Endothelial cell of umbilical vein (primary cell): ENCODE measurements around the gene PAQR4. TPM values are rescaled to one million over a fixed set of nuclear protein-coding genes. Genes with fewer than 3 reads are reported as not detected.

Experiments
- BruUV-seq: library from RNA; stranded (reverse); fragments of 400-500 nt; replicated peaks from 2 replicates; lab custom pipeline; 2021; lab: Mats Ljungman, UMichigan
- CTCF ChIA-PET: fragments of 300-600, 350-600 bp; sonication (Branson Sonifier 250); formaldehyde crosslinking; loops from one replicate; lab custom pipeline; 2021; ENCODE audit warnings: antibody characterized with exemption, inconsistent platforms; lab: Charles Lee
- POLR2A ChIA-PET: fragments of 300-600, 350-600 bp; sonication (Branson Sonifier 250); formaldehyde crosslinking; loops from one replicate; lab custom pipeline; 2021; ENCODE audit warnings: antibody characterized with exemption, inconsistent platforms; lab: Charles Lee
- DNase-seq: peaks from one replicate; pipeline ENCODE4 v3.0.0-alpha.2; 2011; ENCODE audit warnings: low read depth, low spot score
- FAIRE-seq: peaks from 2 replicates; lab custom pipeline; 2011; peaks lifted over from hg19 to GRCh38; lab: Jason Lieb, UNC
- H2AFZ ChIP-seq: 2 replicates; pipeline ENCODE4 v1.6.0; 2012; ENCODE audit warnings: low read depth, low read length, control low read depth, inconsistent platforms
- H3K27ac ChIP-seq: 2 replicates; pipeline ENCODE4 v1.5.1; 2011; ENCODE audit warnings: low read depth, mild to moderate bottlenecking, control low read depth, low read length, moderate library complexity; ENCODE audit not compliant: insufficient read depth
- H3K27me3 ChIP-seq, 2 experiments: 2 replicates each; pipeline versions ENCODE4 v1.6.0 to v1.6.1; 2011; ENCODE audit warnings: low read length in 2 of 2, mixed read lengths in 1 of 2; ENCODE audit not compliant: control insufficient read depth in 2 of 2, insufficient read depth in 2 of 2
- H3K36me3 ChIP-seq, 2 experiments: 2 replicates in 1 of 2; 3 replicates in 1 of 2; pipeline ENCODE4 v1.5.1; 2011; ENCODE audit warnings: low read length in 2 of 2, mild to moderate bottlenecking in 1 of 2, moderate library complexity in 1 of 2; ENCODE audit not compliant: control insufficient read depth in 2 of 2, insufficient read depth in 2 of 2; ENCODE audit errors: extremely low read depth in 1 of 2
- H3K4me1 ChIP-seq: 3 replicates; pipeline ENCODE4 v1.5.1; 2011; ENCODE audit warnings: mild to moderate bottlenecking, low read length; ENCODE audit not compliant: control insufficient read depth, insufficient read depth; ENCODE audit errors: extremely low read depth
- H3K4me2 ChIP-seq: 2 replicates; pipeline ENCODE4 v1.6.1; 2011; ENCODE audit warnings: low read length, control low read depth, mixed read lengths; ENCODE audit not compliant: insufficient read depth
- H3K4me3 ChIP-seq, 3 experiments: fragments of 200-600 bp in 1 of 3; sonication (generic), shearing (Covaris generic) in 1 of 3; replicated peaks in 1 of 3; 2 replicates each; pipeline ENCODE4 v1.5.1; 2011 to 2016; ENCODE audit warnings: control low read depth in 3 of 3, low read length in 3 of 3, mild to moderate bottlenecking in 2 of 3, inconsistent platforms in 1 of 3, low read depth in 1 of 3, moderate library complexity in 1 of 3; ENCODE audit not compliant: insufficient read depth in 1 of 3
- H3K79me2 ChIP-seq: 2 replicates; pipeline ENCODE4 v1.6.0; 2012; ENCODE audit warnings: low read length, inconsistent platforms; ENCODE audit not compliant: control insufficient read depth, insufficient read depth
- H3K9ac ChIP-seq: replicated peaks from 2 replicates; pipeline ENCODE3; 2011; ENCODE audit warnings: low read length, control low read depth; ENCODE audit not compliant: insufficient read depth; ENCODE audit errors: extremely low read depth
- H3K9me1 ChIP-seq: replicated peaks from 3 replicates; pipeline ENCODE4 v1.6.0; 2011; ENCODE audit warnings: mild to moderate bottlenecking, low read length; ENCODE audit not compliant: control insufficient read depth, insufficient read depth; ENCODE audit errors: extremely low read depth
- H3K9me3 ChIP-seq: replicated peaks from 2 replicates; pipeline ENCODE4 v1.5.1; 2012; ENCODE audit warnings: low read length, inconsistent platforms; ENCODE audit not compliant: control insufficient read depth, insufficient read depth
- H4K20me1 ChIP-seq: replicated peaks from 2 replicates; pipeline ENCODE3; 2011; ENCODE audit warnings: mild to moderate bottlenecking, low read length; ENCODE audit not compliant: control insufficient read depth, insufficient read depth; ENCODE audit errors: extremely low read depth
- EZH2 ChIP-seq: IDR thresholded peaks from 2 replicates; pipeline ENCODE4 v1.6.1; 2012; ENCODE audit warnings: borderline replicate concordance, low read depth, mild to moderate bottlenecking, moderate library complexity, low read length, inconsistent platforms; ENCODE audit not compliant: severe bottlenecking
- FOS ChIP-seq: IDR thresholded peaks from 2 replicates; pipeline ENCODE4 v1.6.1; 2011; ENCODE audit warnings: mild to moderate bottlenecking, low read length, moderate library complexity, borderline replicate concordance; ENCODE audit not compliant: insufficient read depth
- GATA2 ChIP-seq: IDR thresholded peaks from 2 replicates; pipeline ENCODE4 v1.7.0; 2011; ENCODE audit warnings: low read depth, mild to moderate bottlenecking, moderate library complexity, mixed read lengths, low read length; ENCODE audit not compliant: insufficient read length, insufficient read depth
- JUN ChIP-seq: IDR thresholded peaks from 2 replicates; pipeline ENCODE4 v1.6.1; 2011; ENCODE audit warnings: borderline replicate concordance, low read depth; ENCODE audit not compliant: insufficient read length, insufficient read depth
- MYC ChIP-seq: IDR thresholded peaks from one replicate; pipeline ENCODE4 v1.6.1; 2011; ENCODE audit warnings: mild to moderate bottlenecking, low read depth, low read length
- POLR2A ChIP-seq: IDR thresholded peaks from 2 replicates; pipeline ENCODE4 v1.6.1; 2012; ENCODE audit warnings: low read depth, mild to moderate bottlenecking, control low read depth, low read length
- POLR2AphosphoS5 ChIP-seq: IDR thresholded peaks from 2 replicates; pipeline ENCODE4 v1.6.1; 2012; ENCODE audit warnings: low read depth, mild to moderate bottlenecking, control low read depth, low read length, moderate library complexity; ENCODE audit not compliant: insufficient read depth
- dilution Hi-C: fragments of 300-500 bp; cut with MboI; formaldehyde crosslinking; loops from one replicate; pipeline ENCODE4 v1.15.0; 2019; ENCODE audit warnings: low sequenced_read_pairs; ENCODE audit not compliant: extremely low pct_ligation_motif_present
- intact Hi-C: fragments of 100-400 bp; cut with micrococcal nuclease; formaldehyde crosslinking; loops from one replicate; pipeline ENCODE4 v1.10.0; 2022
- polyA plus RNA-seq, 4 experiments: library from polyadenylated mRNA; depleted of rRNA in 3 of 4; stranded (reverse) in 3 of 4; unstranded in 1 of 4; fragments of >200 nt; gene quantifications; 2 replicates each; pipeline versions ENCODE4 v1.2.1 to v1.2.3, GENCODE V29; 2011 to 2012; ENCODE audit warnings: missing spikeins in 1 of 4
- total RNA-seq: library from RNA; stranded (reverse); gene quantifications from 2 replicates; pipeline ENCODE4 v1.2.3, GENCODE V29; 2021
- TF ChIP-seq, protein P1 (sequence below): IDR thresholded peaks from 2 replicates; pipeline ENCODE4 v1.6.1; 2011; ENCODE audit not compliant: insufficient read depth, insufficient read length
- TF ChIP-seq, protein P2 (sequence below), 2 donors: IDR thresholded peaks; 1 replicate in 1 of 2; 2 replicates in 1 of 2; pipeline ENCODE4 v1.5.1; 2011; ENCODE audit warnings: low read length in 2 of 2, mild to moderate bottlenecking in 2 of 2, moderate library complexity in 2 of 2, control low read depth in 1 of 2, inconsistent platforms in 1 of 2, low read depth in 1 of 2; ENCODE audit not compliant: insufficient read depth in 1 of 2; ENCODE audit errors: extremely low read depth in 1 of 2

Gene PAQR4
- total and polyA plus RNA-seq, 2 donors (not counting 3 experiments of a cell fraction or from before 2014, with no cell fraction given) = 23.8 to 31.2 TPM

DNA sequence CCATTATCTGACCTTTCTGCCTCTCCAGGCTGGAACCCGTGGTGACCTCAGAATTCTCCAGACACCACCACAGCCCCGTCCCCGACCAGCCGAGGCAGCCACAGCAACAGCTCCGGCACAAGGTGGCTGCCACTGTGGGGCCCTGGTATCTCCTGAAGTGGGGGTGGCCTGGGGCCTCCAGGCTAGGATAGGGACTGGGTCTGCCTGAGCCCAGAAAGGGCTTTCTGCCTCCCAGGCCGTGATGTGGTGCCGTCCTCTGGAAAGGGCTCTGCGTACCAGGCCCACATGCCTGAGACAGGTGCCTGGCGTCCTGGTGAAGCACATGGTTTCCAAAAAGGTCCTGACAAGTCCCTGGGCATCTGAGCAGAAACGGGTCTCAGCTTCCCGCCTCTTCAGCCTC lies 40.4 kb upstream of the PAQR4 start:
- H3K9me3 ChIP-seq = no peaks in the 10 kb centered on the region
- no peak overlapping the region for H3K4me2 ChIP-seq
- no peak overlapping the region for H3K9ac ChIP-seq
- H3K9me1 ChIP-seq = no peaks in the 10 kb centered on the region
- CTCF ChIA-PET = no interaction called here
- no peak for DNase-seq
- POLR2A ChIA-PET = no interaction called here
- dilution Hi-C loops = no loop called here
- FAIRE-seq = no peak
- H3K36me3 ChIP-seq = peaks cover 2 to 15% of the 10 kb centered on the region in 2 experiments
- no peaks in the 10 kb centered on the region for H4K20me1 ChIP-seq
- intact Hi-C loops = no loop called here
- no TSS peak for BruUV-seq
- peaks cover 2% of the 10 kb centered on the region for H3K4me1 ChIP-seq
- no peaks in the 10 kb centered on the region for H3K79me2 ChIP-seq
- no peak overlapping the region for H3K4me3 ChIP-seq
- no peak for TF ChIP-seq MYC
- TF ChIP-seq EZH2 = no peak
- no peak for TF ChIP-seq JUN
- TF ChIP-seq, protein P1, sequence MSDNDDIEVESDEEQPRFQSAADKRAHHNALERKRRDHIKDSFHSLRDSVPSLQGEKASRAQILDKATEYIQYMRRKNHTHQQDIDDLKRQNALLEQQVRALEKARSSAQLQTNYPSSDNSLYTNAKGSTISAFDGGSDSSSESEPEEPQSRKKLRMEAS = no peak
- TF ChIP-seq GATA2 = no peak
- TF ChIP-seq FOS = no peak
- no peak for TF ChIP-seq POLR2A
- TF ChIP-seq, protein P2, sequence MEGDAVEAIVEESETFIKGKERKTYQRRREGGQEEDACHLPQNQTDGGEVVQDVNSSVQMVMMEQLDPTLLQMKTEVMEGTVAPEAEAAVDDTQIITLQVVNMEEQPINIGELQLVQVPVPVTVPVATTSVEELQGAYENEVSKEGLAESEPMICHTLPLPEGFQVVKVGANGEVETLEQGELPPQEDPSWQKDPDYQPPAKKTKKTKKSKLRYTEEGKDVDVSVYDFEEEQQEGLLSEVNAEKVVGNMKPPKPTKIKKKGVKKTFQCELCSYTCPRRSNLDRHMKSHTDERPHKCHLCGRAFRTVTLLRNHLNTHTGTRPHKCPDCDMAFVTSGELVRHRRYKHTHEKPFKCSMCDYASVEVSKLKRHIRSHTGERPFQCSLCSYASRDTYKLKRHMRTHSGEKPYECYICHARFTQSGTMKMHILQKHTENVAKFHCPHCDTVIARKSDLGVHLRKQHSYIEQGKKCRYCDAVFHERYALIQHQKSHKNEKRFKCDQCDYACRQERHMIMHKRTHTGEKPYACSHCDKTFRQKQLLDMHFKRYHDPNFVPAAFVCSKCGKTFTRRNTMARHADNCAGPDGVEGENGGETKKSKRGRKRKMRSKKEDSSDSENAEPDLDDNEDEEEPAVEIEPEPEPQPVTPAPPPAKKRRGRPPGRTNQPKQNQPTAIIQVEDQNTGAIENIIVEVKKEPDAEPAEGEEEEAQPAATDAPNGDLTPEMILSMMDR (IDR thresholded peaks at IDR 0.05; ENCODE audit: extremely low read depth in 1 of 2, insufficient read depth in 1 of 2, low read depth in 1 of 2, low read length in 2 of 2) = no peak
- no peak for TF ChIP-seq POLR2AphosphoS5
- no peak overlapping the region for H3K27ac ChIP-seq
- H2AFZ ChIP-seq = no peak overlapping the region
- no peaks in the 10 kb centered on the region for H3K27me3 ChIP-seq
